GM12878 (cell line): Measurements from ENCODE around the gene RMC1.

Experiments used
- BCLAF1 ChIP-seq: fragments of 450-650 bp; IDR thresholded peaks from 2 replicates; pipeline ENCODE4 v1.6.1; 2017; ENCODE audit warnings: antibody characterized with exemption, mild to moderate bottlenecking, moderate library complexity
- BMI1 ChIP-seq: fragments of 450-650 bp; IDR thresholded peaks from 2 replicates; pipeline ENCODE4 v1.6.1; 2016; ENCODE audit warnings: mild to moderate bottlenecking, moderate library complexity, borderline replicate concordance
- BRCA1 ChIP-seq: IDR thresholded peaks from 2 replicates; pipeline ENCODE4 v1.6.1; 2011; ENCODE audit warnings: low read depth, low read length, improper control_type of control experiment
- CHD2 ChIP-seq: IDR thresholded peaks from 2 replicates; pipeline ENCODE4 v1.6.1; 2011; ENCODE audit warnings: low read depth, low read length, improper control_type of control experiment, borderline replicate concordance
- CTCF ChIP-seq, 3 experiments: IDR thresholded peaks in 2 of 3; conservative IDR thresholded peaks in 1 of 3; 2 replicates each; pipeline ENCODE4 v1.5.1; 2011; ENCODE audit warnings: low read depth in 3 of 3, low read length in 3 of 3, mild to moderate bottlenecking in 3 of 3, control low read depth in 2 of 3, moderate library complexity in 2 of 3, inconsistent platforms in 1 of 3, mixed read lengths in 1 of 3; ENCODE audit not compliant: control insufficient read depth in 2 of 3, insufficient read depth in 1 of 3; ENCODE audit errors: extremely low read depth in 1 of 3
- ELK1 ChIP-seq: IDR thresholded peaks from 2 replicates; pipeline ENCODE4 v1.6.1; 2012; ENCODE audit warnings: low read depth, low read length, improper control_type of control experiment
- EP300 ChIP-seq, 2 experiments: fragments of 150-350 bp in 1 of 2; IDR thresholded peaks; 2 replicates each; pipeline ENCODE4 v1.6.1; 2011 to 2012; ENCODE audit warnings: low read depth in 2 of 2, low read length in 2 of 2, borderline replicate concordance in 1 of 2, improper control_type of control experiment in 1 of 2, inconsistent platforms in 1 of 2; ENCODE audit not compliant: control insufficient read depth in 1 of 2
- MAX ChIP-seq: IDR thresholded peaks from 2 replicates; pipeline ENCODE4 v1.6.1; 2012; ENCODE audit warnings: low read depth, low read length, improper control_type of control experiment
- SIN3A ChIP-seq: IDR thresholded peaks from 2 replicates; pipeline ENCODE4 v1.6.1; 2012; ENCODE audit warnings: low read depth, low read length, improper control_type of control experiment
- SMARCA5 ChIP-seq: fragments of 450-650 bp; IDR thresholded peaks from 2 replicates; pipeline ENCODE4 v1.6.1; 2017; ENCODE audit warnings: mild to moderate bottlenecking
- USF1 ChIP-seq: IDR thresholded peaks from 2 replicates; pipeline ENCODE4 v1.6.1; 2011; ENCODE audit warnings: borderline replicate concordance, low read depth, mild to moderate bottlenecking, moderate library complexity, mixed read lengths, low read length; ENCODE audit not compliant: insufficient read depth; ENCODE audit errors: extremely low read length
- YBX1 ChIP-seq: fragments of 450-650 bp; IDR thresholded peaks from 2 replicates; pipeline ENCODE4 v1.6.1; 2016; ENCODE audit warnings: antibody characterized with exemption

- no peak for TF ChIP-seq BMI1
- no peak for TF ChIP-seq MAX
- TF ChIP-seq EP300 (IDR thresholded peaks at IDR 0.05; ENCODE audit: borderline replicate concordance in 1 of 2, control insufficient read depth in 1 of 2, low read depth in 2 of 2, low read length in 2 of 2), result no peak
- TF ChIP-seq CTCF (IDR thresholded peaks at IDR 0.05 in 2 of 3, conservative IDR thresholded peaks at IDR 0.05 in 1 of 3; ENCODE audit: control insufficient read depth in 2 of 3, extremely low read depth in 1 of 3, insufficient read depth in 1 of 3, low read depth in 3 of 3, low read length in 3 of 3), result no peak
- TF ChIP-seq SMARCA5, result no peak
- TF ChIP-seq SIN3A, result no peak
- no peak for TF ChIP-seq ELK1
- TF ChIP-seq BCLAF1, result no peak
- no peak for TF ChIP-seq CHD2
- TF ChIP-seq USF1, result no peak
- TF ChIP-seq BRCA1, result no peak
- TF ChIP-seq YBX1, result no peak
Observed at GRCh38 chr18:23556145-23556780, 53.0 kb downstream of the RMC1 start.
